SJCRH30 (cell line): ENCODE results near the gene NME1. TPM values are rescaled to one million over a fixed set of nuclear protein-coding genes. Genes with fewer than 3 reads are reported as not detected.

Experiments used
- DNase-seq, 2 experiments: peaks; one replicate each; pipeline ENCODE4 v3.0.0-alpha.2; 2015 to 2020
- H3K27ac ChIP-seq: fragments of 250-450 bp; sonication (Bioruptor Pico); 2 replicates; pipeline ENCODE4 v1.5.1; 2020; ENCODE audit warnings: mild to moderate bottlenecking, moderate library complexity
- H3K27me3 ChIP-seq: fragments of 250-450 bp; sonication (Bioruptor Pico); 2 replicates; pipeline ENCODE4 v1.5.1; 2020; ENCODE audit warnings: mild to moderate bottlenecking, moderate library complexity
- H3K36me3 ChIP-seq: fragments of 250-450 bp; sonication (Bioruptor Pico); 2 replicates; pipeline ENCODE4 v1.5.1; 2020; ENCODE audit warnings: mild to moderate bottlenecking, moderate library complexity
- H3K4me1 ChIP-seq: fragments of 250-450 bp; sonication (Bioruptor Pico); 2 replicates; pipeline ENCODE4 v1.5.1; 2020; ENCODE audit warnings: mild to moderate bottlenecking, moderate library complexity
- H3K4me3 ChIP-seq: fragments of 250-450 bp; sonication (Bioruptor Pico); 2 replicates; pipeline ENCODE4 v1.5.1; 2020; ENCODE audit warnings: mild to moderate bottlenecking, moderate library complexity
- H3K9me3 ChIP-seq: fragments of 250-450 bp; sonication (Bioruptor Pico); replicated peaks from 2 replicates; pipeline ENCODE4 v1.5.1; 2020; ENCODE audit warnings: mild to moderate bottlenecking, moderate library complexity
- total RNA-seq: library from RNA; depleted of rRNA; stranded (reverse); fragments of >200 nt; shearing (Covaris generic); gene quantifications from 2 replicates; pipeline ENCODE4 v1.2.3, GENCODE V29; 2014; rRNA removed

NME1 gene
- total RNA-seq, 1 experiment from 2014 or later, result 263 TPM

DNA sequence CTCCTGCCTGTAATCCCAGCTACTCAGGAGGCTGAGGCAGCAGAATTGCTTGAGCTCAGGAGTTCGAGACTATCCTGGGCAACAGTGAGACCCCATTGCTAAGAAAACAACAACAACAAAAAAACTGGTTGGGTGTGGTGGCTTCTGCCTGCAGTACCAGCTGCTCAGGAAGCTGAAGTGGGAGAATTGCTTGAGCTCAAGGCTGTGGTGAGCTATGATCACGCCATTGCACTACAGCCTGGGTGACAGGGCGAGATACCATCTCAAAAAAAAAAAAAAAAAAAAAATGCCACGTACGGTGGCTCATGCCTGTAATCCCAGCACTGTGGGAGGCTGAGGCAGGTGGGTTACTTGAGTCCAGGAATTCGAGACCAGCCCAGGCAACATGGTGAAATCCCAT, 46.9 kb downstream of the NME1 start:
- Histone ChIP-seq H3K4me1 (no peaks in the 10 kb centered on the region), H3K27me3 (no peaks in the 10 kb centered on the region), H3K4me3 (no peak overlapping the region), H3K36me3 (peaks cover 34% of the 10 kb centered on the region), H3K27ac (no peak overlapping the region), H3K9me3 (no peaks in the 10 kb centered on the region)
- no peak for DNase-seq

- Histone ChIP-seq H3K9me3 (no peaks in the 10 kb centered on the region), H3K4me3 (no peak overlapping the region), H3K27ac (no peak overlapping the region), H3K4me1 (no peaks in the 10 kb centered on the region), H3K27me3 (no peaks in the 10 kb centered on the region), H3K36me3 (peaks cover 35% of the 10 kb centered on the region)
- DNase-seq, result no peak
Observed at GRCh38 chr17:51200846-51201245, 47.5 kb downstream of the NME1 start.

DNA sequence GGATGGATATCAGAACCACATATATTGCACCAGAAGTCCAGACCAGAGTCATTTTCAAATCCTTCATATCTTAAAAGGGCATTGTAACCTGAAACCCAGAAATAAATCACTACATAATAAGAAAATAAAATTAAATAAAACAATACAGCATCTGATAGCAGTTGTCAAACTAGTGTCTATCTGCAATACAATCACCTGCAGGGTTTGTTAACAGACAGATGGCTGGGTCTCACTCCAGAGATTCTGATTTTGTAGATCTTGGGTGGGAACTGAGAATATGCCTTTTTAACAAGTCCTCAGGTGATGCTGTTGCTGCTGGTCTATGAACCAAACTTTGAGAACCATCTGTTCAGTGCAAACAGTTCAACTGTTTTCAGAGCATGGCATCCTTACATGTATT, 50.5 kb downstream of the NME1 start:
- Histone ChIP-seq H3K27ac (no peak overlapping the region), H3K4me1 (no peaks in the 10 kb centered on the region), H3K4me3 (no peak overlapping the region), H3K9me3 (no peaks in the 10 kb centered on the region), H3K27me3 (no peaks in the 10 kb centered on the region), H3K36me3 (peaks cover 43% of the 10 kb centered on the region)
- DNase-seq, result no peak

Other genes with a start within 250 kb of the NME1 start
- gene SPAG9, start 32.7 kb upstream of the NME1 start, total RNA-seq, result 35.6 and 42.8 TPM in 2 replicates
- 418 and 434 TPM in 2 replicates for gene NME2, start 12.9 kb downstream of the NME1 start, total RNA-seq
- 15.6 and 18.6 TPM in 2 replicates for gene MBTD1, start 106.5 kb downstream of the NME1 start, total RNA-seq
- 51.7 and 57.9 TPM in 2 replicates for gene UTP18, start 107.0 kb downstream of the NME1 start, total RNA-seq